Keratinocyte (primary cell): ENCODE measurements around the gene FAM83D. TPM values are rescaled to one million over a fixed set of nuclear protein-coding genes. Genes with fewer than 3 reads are reported as not detected.

Source experiments
- DNase-seq: peaks from one replicate; pipeline ENCODE4 v3.0.0-alpha.2; 2011; ENCODE audit warnings: low read depth, missing footprints, low spot score
- FAIRE-seq: peaks from 2 replicates; lab custom pipeline; 2011; peaks lifted over from hg19 to GRCh38; lab: Jason Lieb, UNC
- H2AFZ ChIP-seq: 2 replicates; pipeline ENCODE4 v1.6.0; 2012; ENCODE audit warnings: low read length, control low read depth, inconsistent platforms; ENCODE audit not compliant: control insufficient read depth
- H3K27ac ChIP-seq: 2 replicates; pipeline ENCODE4 v1.5.1; 2011; ENCODE audit warnings: low read length; ENCODE audit not compliant: control insufficient read depth, insufficient read depth
- H3K27me3 ChIP-seq: 3 replicates; pipeline ENCODE4 v1.6.0; 2011; ENCODE audit warnings: low read length; ENCODE audit not compliant: control insufficient read depth, insufficient read depth; ENCODE audit errors: extremely low read depth
- H3K36me3 ChIP-seq, 2 experiments: 2 replicates in 1 of 2; 3 replicates in 1 of 2; pipeline ENCODE4 v1.5.1; 2011; ENCODE audit warnings: low read length in 2 of 2, mild to moderate bottlenecking in 1 of 2; ENCODE audit not compliant: control insufficient read depth in 2 of 2, insufficient read depth in 2 of 2; ENCODE audit errors: extremely low read depth in 1 of 2
- H3K4me1 ChIP-seq: 3 replicates; pipeline ENCODE4 v1.5.1; 2011; ENCODE audit warnings: low read length; ENCODE audit not compliant: control insufficient read depth, insufficient read depth; ENCODE audit errors: extremely low read depth
- H3K4me2 ChIP-seq: 3 replicates; pipeline ENCODE4 v1.6.0; 2011; ENCODE audit warnings: low read depth, low read length; ENCODE audit not compliant: control insufficient read depth, insufficient read depth; ENCODE audit errors: extremely low read depth
- H3K4me3 ChIP-seq, 3 experiments: fragments of 200-600 bp in 1 of 3; sonication (generic) in 1 of 3; 2 replicates in 2 of 3; 3 replicates in 1 of 3; pipeline ENCODE4 v1.5.1; 2011 to 2016; ENCODE audit warnings: low read length in 3 of 3, mild to moderate bottlenecking in 3 of 3, control low read depth in 2 of 3, inconsistent platforms in 1 of 3, low read depth in 1 of 3, mixed read lengths in 1 of 3, mixed run types in 1 of 3, moderate library complexity in 1 of 3; ENCODE audit not compliant: control insufficient read depth in 2 of 3, insufficient read depth in 2 of 3; ENCODE audit errors: extremely low read depth in 1 of 3
- H3K79me2 ChIP-seq: 2 replicates; pipeline ENCODE4 v1.6.0; 2012; ENCODE audit warnings: low read length; ENCODE audit not compliant: control insufficient read depth, insufficient read depth
- H3K9ac ChIP-seq: 3 replicates; pipeline ENCODE4 v1.6.0; 2011; ENCODE audit warnings: low read length; ENCODE audit not compliant: control insufficient read depth, insufficient read depth; ENCODE audit errors: extremely low read depth
- H3K9me1 ChIP-seq: 3 replicates; pipeline ENCODE4 v1.6.0; 2011; ENCODE audit warnings: low read length; ENCODE audit not compliant: control insufficient read depth, insufficient read depth; ENCODE audit errors: extremely low read depth
- H3K9me3 ChIP-seq: 2 replicates; pipeline ENCODE4 v1.5.1; 2012; ENCODE audit warnings: low read depth, low read length; ENCODE audit not compliant: control insufficient read depth
- H4K20me1 ChIP-seq: 3 replicates; pipeline ENCODE4 v1.6.0; 2011; ENCODE audit warnings: low read length; ENCODE audit not compliant: control insufficient read depth, insufficient read depth; ENCODE audit errors: extremely low read depth
- CTCF ChIP-seq, 3 experiments: IDR thresholded peaks in 1 of 3; conservative IDR thresholded peaks in 1 of 3; optimal IDR thresholded peaks in 1 of 3; 2 replicates in 2 of 3; 3 replicates in 1 of 3; pipeline versions ENCODE3 to v1.5.1; 2011; ENCODE audit warnings: low read length in 3 of 3, mild to moderate bottlenecking in 3 of 3, moderate library complexity in 2 of 3, control low read depth in 1 of 3, inconsistent platforms in 1 of 3; ENCODE audit not compliant: insufficient read depth in 2 of 3; ENCODE audit errors: extremely low read depth in 1 of 3
- EZH2 ChIP-seq: IDR thresholded peaks from one replicate; pipeline ENCODE4 v1.6.1; 2012; ENCODE audit warnings: inconsistent platforms, mild to moderate bottlenecking, low read length, moderate library complexity
- dilution Hi-C: fragments of 300-500 bp; cut with MboI; formaldehyde crosslinking; loops from one replicate; pipeline ENCODE4 v1.7.0; 2020; ENCODE audit warnings: low sequenced_read_pairs; ENCODE audit not compliant: extremely low pct_ligation_motif_present
- polyA plus RNA-seq, 5 experiments: library from polyadenylated mRNA; depleted of rRNA in 3 of 5; stranded (reverse) in 3 of 5; stranded (forward) in 1 of 5; unstranded in 1 of 5; fragments of >200 nt; gene quantifications; 1 replicate in 1 of 5; 2 replicates in 3 of 5; 3 replicates in 1 of 5; pipeline versions ENCODE4 v1.2.1 to v1.2.3, GENCODE V29; 2011 to 2012; ENCODE audit warnings: missing spikeins in 2 of 5, low read depth in 1 of 5, low replicate concordance in 1 of 5

Gene FAM83D
- polyA plus RNA-seq, 1 donor (not counting 4 experiments of a cell fraction or from before 2014, with no cell fraction given), result 32.1 TPM

DNA sequence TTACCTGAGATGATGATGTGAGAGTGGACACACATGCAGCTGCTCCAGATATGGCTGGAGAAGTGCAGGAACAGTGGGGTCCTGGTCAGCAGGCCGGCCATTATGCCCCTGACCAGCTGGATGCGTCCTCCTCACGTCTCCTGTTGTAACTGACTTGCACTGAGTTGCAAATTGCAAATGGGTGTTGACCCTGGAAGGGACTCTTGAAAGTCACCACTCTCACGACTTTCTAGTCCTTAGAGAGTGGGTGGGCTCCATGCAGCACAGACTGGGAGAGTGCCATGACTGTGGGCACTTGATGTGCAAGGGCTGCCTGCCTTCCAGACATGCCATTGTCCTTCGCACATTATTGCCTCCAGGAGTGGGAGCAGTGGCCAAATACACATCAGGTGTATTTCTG lies 10.8 kb downstream of the FAM83D start:
- Histone ChIP-seq H2AFZ (no peak overlapping the region), H3K9ac (no peak overlapping the region), H3K27ac (no peak overlapping the region), H3K4me1 (peaks cover 12% of the 10 kb centered on the region), H3K27me3 (no peaks in the 10 kb centered on the region), H4K20me1 (peaks cover 2% of the 10 kb centered on the region), H3K36me3 (peaks cover 1 to 30% of the 10 kb centered on the region in 2 experiments), H3K79me2 (peaks cover 97% of the 10 kb centered on the region), H3K9me3 (no peaks in the 10 kb centered on the region), H3K9me1 (peaks cover 3% of the 10 kb centered on the region), H3K4me3 (no peak overlapping the region), H3K4me2 (no peak overlapping the region)
- FAIRE-seq, result no peak
- dilution Hi-C loops, result no loop called here
- DNase-seq, result no peak
- no peak for TF ChIP-seq EZH2
- no peak for TF ChIP-seq CTCF (optimal IDR thresholded peaks at IDR 0.05 in 1 of 3, IDR thresholded peaks at IDR 0.05 in 1 of 3, conservative IDR thresholded peaks at IDR 0.05 in 1 of 3; ENCODE audit: extremely low read depth in 1 of 3, insufficient read depth in 2 of 3, low read length in 3 of 3)

- H3K27me3 ChIP-seq, result no peaks in the 10 kb centered on the region
- peaks cover 1 to 31% of the 10 kb centered on the region in 2 experiments for H3K36me3 ChIP-seq
- peaks cover 2% of the 10 kb centered on the region for H4K20me1 ChIP-seq
- H3K9ac ChIP-seq, result no peak overlapping the region
- TF ChIP-seq CTCF (optimal IDR thresholded peaks at IDR 0.05 in 1 of 3, IDR thresholded peaks at IDR 0.05 in 1 of 3, conservative IDR thresholded peaks at IDR 0.05 in 1 of 3; ENCODE audit: extremely low read depth in 1 of 3, insufficient read depth in 2 of 3, low read length in 3 of 3) (no peak), EZH2 (no peak)
- peaks cover 12% of the 10 kb centered on the region for H3K4me1 ChIP-seq
- peaks cover 3% of the 10 kb centered on the region for H3K9me1 ChIP-seq
- no peak overlapping the region for H3K4me2 ChIP-seq
- DNase-seq (no peak), FAIRE-seq (no peak)
- dilution Hi-C loops, result no loop called here
- no peaks in the 10 kb centered on the region for H3K9me3 ChIP-seq
- no peak overlapping the region for H2AFZ ChIP-seq
- H3K79me2 ChIP-seq, result peaks cover 87% of the 10 kb centered on the region
- no peak overlapping the region for H3K4me3 ChIP-seq
- no peak overlapping the region for H3K27ac ChIP-seq
Measured at GRCh38 chr20:38937978-38938473, 11.8 kb downstream of the FAM83D start.
